GM13977 (cell line): ENCODE data around the gene KDM3B.

ENCODE experiments used
- DNase-seq: peaks from one replicate; pipeline ENCODE4 v3.0.0; 2012; ENCODE audit warnings: low spot score
- in situ Hi-C: fragments of 300-500 bp; cut with MboI; formaldehyde crosslinking; loops from one replicate; pipeline ENCODE4 v1.12.0; 2022; ENCODE audit warnings: low sequenced_read_pairs, low pct_unique_long_range_greater_than_20kb, mixed read lengths, inconsistent platforms; ENCODE audit not compliant: unreplicated experiment
- TF ChIP-seq, protein P1 (sequence below): IDR thresholded peaks from 2 replicates; pipeline ENCODE4 v1.5.1; 2012; ENCODE audit warnings: mild to moderate bottlenecking, control low read depth; ENCODE audit not compliant: insufficient read depth; ENCODE audit errors: extremely low read depth, missing control alignments

Gene KDM3B

GRCh38 chr5:138465261-138466124 lies 113.0 kb downstream of the KDM3B start, which contains the start of gene EGR1:
Gene EGR1, plus strand, starts transcription at chr5:138465479. Its CDS starts 283 bp downstream, at chr5:138465762.
- peak; percentile 96 for DNase-seq
- TF ChIP-seq, protein P1, sequence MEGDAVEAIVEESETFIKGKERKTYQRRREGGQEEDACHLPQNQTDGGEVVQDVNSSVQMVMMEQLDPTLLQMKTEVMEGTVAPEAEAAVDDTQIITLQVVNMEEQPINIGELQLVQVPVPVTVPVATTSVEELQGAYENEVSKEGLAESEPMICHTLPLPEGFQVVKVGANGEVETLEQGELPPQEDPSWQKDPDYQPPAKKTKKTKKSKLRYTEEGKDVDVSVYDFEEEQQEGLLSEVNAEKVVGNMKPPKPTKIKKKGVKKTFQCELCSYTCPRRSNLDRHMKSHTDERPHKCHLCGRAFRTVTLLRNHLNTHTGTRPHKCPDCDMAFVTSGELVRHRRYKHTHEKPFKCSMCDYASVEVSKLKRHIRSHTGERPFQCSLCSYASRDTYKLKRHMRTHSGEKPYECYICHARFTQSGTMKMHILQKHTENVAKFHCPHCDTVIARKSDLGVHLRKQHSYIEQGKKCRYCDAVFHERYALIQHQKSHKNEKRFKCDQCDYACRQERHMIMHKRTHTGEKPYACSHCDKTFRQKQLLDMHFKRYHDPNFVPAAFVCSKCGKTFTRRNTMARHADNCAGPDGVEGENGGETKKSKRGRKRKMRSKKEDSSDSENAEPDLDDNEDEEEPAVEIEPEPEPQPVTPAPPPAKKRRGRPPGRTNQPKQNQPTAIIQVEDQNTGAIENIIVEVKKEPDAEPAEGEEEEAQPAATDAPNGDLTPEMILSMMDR = no peak
- in situ Hi-C loops = no loop called here

DNA sequence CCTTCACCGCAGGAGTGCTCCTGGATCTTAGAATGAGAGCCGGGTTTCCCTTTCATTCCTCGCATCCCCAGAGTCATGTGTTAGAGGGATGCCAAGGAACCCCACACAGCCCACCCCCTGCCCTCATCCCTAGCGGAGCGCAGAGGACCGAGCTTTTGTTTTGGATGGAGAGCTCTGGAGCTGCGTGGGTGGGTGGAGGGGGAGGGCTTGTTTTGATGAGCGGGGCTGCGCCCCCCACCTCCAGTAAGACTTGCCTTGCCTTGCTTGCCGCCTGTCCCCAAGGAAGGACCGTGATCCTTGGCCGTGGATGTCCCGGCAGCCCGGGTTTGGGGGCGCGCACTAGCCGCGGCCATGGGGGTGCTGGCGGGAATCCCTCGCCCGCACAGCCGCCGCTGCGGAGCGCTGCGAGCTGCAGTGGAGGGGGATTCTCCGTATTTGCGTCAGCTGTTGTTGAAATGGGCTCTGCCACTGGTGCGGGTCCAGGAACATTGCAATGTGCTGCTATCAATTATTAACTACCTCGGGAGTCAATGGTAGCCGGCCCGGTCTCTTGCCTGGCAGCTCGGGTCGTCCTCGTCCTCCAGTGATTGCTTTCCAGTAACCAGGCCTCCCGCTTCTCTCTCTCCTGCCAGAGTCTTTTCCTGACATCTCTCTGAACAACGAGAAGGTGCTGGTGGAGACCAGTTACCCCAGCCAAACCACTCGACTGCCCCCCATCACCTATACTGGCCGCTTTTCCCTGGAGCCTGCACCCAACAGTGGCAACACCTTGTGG lies 113.8 kb downstream of the KDM3B start:
- in situ Hi-C loops = no loop called here
- TF ChIP-seq, protein P1 = no peak
- no peak for DNase-seq

DNA sequence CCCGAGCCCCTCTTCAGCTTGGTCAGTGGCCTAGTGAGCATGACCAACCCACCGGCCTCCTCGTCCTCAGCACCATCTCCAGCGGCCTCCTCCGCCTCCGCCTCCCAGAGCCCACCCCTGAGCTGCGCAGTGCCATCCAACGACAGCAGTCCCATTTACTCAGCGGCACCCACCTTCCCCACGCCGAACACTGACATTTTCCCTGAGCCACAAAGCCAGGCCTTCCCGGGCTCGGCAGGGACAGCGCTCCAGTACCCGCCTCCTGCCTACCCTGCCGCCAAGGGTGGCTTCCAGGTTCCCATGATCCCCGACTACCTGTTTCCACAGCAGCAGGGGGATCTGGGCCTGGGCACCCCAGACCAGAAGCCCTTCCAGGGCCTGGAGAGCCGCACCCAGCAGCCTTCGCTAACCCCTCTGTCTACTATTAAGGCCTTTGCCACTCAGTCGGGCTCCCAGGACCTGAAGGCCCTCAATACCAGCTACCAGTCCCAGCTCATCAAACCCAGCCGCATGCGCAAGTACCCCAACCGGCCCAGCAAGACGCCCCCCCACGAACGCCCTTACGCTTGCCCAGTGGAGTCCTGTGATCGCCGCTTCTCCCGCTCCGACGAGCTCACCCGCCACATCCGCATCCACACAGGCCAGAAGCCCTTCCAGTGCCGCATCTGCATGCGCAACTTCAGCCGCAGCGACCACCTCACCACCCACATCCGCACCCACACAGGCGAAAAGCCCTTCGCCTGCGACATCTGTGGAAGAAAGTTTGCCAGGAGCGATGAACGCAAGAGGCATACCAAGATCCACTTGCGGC lies 114.6 kb downstream of the KDM3B start:
- in situ Hi-C loops = no loop called here
- no peak for DNase-seq
- TF ChIP-seq, protein P1 = no peak

DNA sequence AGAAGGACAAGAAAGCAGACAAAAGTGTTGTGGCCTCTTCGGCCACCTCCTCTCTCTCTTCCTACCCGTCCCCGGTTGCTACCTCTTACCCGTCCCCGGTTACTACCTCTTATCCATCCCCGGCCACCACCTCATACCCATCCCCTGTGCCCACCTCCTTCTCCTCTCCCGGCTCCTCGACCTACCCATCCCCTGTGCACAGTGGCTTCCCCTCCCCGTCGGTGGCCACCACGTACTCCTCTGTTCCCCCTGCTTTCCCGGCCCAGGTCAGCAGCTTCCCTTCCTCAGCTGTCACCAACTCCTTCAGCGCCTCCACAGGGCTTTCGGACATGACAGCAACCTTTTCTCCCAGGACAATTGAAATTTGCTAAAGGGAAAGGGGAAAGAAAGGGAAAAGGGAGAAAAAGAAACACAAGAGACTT lies 115.2 kb downstream of the KDM3B start:
- in situ Hi-C loops = no loop called here
- DNase-seq = no peak
- TF ChIP-seq, protein P1 = no peak

DNA sequence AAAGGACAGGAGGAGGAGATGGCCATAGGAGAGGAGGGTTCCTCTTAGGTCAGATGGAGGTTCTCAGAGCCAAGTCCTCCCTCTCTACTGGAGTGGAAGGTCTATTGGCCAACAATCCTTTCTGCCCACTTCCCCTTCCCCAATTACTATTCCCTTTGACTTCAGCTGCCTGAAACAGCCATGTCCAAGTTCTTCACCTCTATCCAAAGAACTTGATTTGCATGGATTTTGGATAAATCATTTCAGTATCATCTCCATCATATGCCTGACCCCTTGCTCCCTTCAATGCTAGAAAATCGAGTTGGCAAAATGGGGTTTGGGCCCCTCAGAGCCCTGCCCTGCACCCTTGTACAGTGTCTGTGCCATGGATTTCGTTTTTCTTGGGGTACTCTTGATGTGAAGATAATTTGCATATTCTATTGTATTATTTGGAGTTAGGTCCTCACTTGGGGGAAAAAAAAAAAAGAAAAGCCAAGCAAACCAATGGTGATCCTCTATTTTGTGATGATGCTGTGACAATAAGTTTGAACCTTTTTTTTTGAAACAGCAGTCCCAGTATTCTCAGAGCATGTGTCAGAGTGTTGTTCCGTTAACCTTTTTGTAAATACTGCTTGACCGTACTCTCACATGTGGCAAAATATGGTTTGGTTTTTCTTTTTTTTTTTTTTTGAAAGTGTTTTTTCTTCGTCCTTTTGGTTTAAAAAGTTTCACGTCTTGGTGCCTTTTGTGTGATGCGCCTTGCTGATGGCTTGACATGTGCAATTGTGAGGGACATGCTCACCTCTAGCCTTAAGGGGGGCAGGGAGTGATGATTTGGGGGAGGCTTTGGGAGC lies 115.9 kb downstream of the KDM3B start:
- TF ChIP-seq, protein P1 = no peak
- in situ Hi-C loops = no loop called here
- no peak for DNase-seq
